ENCODE results near the gene BRSK2. TPM values are rescaled to one million over a fixed set of nuclear protein-coding genes. Genes with fewer than 3 reads are reported as not detected.

The BRSK2 gene
- total RNA-seq, 4 donors from 2014 or later = 0.35 to 6.4 (median 0.40) TPM; not detected in 1

DNA sequence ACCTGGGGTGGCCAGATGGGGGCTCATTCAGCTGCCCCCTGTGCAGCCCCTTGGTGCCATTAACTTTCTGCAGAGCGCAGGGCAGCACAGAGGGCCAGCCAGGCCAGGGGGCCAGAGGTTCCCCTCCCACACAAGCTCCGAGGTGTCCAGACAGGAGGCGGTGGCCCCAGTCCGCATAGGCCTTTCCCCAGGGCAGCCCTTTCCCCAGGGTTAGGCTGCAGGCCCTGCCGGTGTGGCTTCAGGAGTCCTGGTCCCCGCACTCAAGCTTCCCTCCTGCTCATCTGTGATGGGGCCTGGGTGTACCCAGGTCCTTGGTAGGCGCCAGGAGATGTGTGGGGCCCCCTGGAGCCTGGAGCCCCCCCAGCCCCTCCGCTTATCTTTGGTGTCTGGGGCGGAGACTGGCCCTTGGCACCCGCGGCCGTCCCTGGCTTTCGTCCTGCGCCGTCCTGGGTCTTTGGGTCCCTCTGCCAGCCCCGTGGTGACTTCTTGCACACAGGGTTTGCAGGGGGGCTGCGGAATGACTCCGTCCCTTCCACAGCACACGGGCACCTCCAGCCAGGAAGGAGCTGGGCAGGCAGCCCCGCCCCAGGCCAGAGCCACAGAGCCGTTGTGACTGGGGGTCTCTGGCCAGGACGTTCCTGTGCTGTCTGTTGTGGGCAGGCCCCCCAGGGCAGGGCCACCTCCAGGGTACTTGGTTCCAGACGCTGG is 8.9 kb downstream of the BRSK2 start:
- Histone ChIP-seq H3K4me1 (no peaks in the 10 kb centered on the region), H3K27me3 (no peaks in the 10 kb centered on the region), H3K9me3 (no peaks in the 10 kb centered on the region), H3K27ac (no peak overlapping the region), H3K4me3 (no peak overlapping the region), H3K36me3 (no peaks in the 10 kb centered on the region)
- DNase-seq = no peak
- TF ChIP-seq POLR2A (IDR thresholded peaks at IDR 0.05) = no peak
- TF ChIP-seq, protein P1, sequence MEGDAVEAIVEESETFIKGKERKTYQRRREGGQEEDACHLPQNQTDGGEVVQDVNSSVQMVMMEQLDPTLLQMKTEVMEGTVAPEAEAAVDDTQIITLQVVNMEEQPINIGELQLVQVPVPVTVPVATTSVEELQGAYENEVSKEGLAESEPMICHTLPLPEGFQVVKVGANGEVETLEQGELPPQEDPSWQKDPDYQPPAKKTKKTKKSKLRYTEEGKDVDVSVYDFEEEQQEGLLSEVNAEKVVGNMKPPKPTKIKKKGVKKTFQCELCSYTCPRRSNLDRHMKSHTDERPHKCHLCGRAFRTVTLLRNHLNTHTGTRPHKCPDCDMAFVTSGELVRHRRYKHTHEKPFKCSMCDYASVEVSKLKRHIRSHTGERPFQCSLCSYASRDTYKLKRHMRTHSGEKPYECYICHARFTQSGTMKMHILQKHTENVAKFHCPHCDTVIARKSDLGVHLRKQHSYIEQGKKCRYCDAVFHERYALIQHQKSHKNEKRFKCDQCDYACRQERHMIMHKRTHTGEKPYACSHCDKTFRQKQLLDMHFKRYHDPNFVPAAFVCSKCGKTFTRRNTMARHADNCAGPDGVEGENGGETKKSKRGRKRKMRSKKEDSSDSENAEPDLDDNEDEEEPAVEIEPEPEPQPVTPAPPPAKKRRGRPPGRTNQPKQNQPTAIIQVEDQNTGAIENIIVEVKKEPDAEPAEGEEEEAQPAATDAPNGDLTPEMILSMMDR (IDR thresholded peaks at IDR 0.05) = no peak

DNA sequence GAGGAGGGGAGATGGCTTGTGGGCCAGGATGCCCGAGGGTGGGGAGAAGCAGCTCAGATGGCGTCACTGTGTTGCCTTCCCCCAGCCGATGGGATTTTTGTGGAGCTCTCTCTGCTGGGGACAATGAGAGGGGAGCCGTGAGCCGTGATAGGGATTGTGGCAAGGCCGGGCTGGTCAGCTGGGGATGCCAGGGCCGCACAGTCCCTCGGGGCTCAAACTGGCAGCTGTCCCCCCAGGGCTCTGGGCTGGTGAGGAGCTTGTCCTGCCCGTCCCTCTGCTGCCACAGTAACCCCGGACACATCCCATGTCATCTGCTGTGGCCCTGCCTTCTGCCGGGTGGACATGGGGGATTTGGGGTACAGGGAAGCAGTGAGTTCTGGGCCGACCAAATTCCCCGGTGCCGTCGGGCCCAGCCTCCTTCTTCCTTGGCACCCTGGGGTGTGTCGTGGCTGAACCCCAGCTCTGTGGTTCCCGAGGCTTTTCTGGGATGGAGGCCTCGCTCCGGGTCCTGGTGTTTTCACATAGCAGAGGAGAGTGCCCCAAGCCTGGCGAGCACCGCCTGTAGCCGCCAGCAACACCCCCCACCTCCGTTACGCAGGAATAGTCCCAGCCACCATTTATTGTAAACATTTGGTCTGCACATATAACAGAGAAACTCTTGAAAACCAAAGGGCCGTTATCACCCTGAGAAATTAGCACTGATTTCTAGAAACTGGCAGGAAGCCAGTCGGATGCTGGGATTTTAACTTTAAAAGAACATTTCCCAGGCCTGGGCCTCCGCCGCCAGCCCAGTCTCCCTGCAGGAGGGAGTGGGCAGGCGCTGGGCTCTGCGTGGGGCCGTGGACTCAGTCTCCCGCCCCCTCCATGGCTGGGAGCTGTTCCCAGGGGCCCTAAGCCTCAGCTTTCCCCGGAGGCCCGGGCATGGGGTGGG is 9.9 kb downstream of the BRSK2 start:
- H3K27ac ChIP-seq = no peak overlapping the region
- no peaks in the 10 kb centered on the region for H3K27me3 ChIP-seq
- no peak for DNase-seq
- no peaks in the 10 kb centered on the region for H3K36me3 ChIP-seq
- H3K4me1 ChIP-seq = no peaks in the 10 kb centered on the region
- TF ChIP-seq, protein P1 (IDR thresholded peaks at IDR 0.05) = no peak
- TF ChIP-seq POLR2A (IDR thresholded peaks at IDR 0.05) = no peak
- H3K9me3 ChIP-seq = no peaks in the 10 kb centered on the region
- H3K4me3 ChIP-seq = no peak overlapping the region

DNA sequence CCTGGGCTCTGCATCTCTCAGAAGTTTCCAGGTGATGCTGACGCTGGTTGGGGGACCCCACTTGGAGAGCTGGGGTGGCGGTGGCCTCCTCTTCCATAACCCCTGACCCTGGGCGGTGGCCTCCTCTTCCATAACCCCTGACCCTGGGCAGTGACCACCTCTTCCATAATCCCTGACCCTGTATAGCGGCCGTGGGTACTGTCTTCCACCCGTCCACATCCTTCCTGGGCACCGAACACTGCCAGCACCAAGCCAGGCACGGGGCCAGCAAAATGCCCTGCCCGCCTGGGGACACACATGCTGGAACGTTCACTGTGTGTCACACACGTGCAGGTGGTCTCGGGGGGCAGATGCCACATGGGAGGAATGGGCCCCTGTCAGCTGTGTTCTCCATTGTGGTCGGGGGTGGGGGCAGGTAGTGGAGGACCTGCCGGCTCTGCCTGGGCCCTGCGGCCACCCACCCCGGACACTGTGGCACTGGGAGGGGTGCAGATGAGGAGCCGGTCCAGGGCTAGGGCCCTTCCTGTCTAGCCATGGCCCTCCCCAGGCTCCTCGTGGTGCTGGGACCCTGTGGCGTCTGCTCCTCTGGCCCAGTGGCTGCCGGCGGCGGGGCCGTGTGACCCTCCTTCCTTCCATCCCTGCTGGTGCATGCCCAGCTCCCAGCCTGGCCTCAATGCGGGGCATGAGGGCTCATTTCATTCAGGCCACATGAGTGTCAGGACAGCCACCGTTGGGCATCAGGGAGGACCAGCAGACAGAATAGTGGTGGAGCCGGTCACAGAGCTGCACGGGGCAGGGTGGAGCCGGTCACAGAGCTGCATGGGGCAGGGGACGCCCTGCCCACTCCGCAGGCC is 10.8 kb downstream of the BRSK2 start:
- no peak for DNase-seq
- no peaks in the 10 kb centered on the region for H3K4me1 ChIP-seq
- H3K36me3 ChIP-seq = no peaks in the 10 kb centered on the region
- TF ChIP-seq, protein P1 (IDR thresholded peaks at IDR 0.05) = no peak
- no peak for TF ChIP-seq POLR2A (IDR thresholded peaks at IDR 0.05)
- H3K4me3 ChIP-seq = no peak overlapping the region
- no peaks in the 10 kb centered on the region for H3K27me3 ChIP-seq
- no peak overlapping the region for H3K27ac ChIP-seq
- no peaks in the 10 kb centered on the region for H3K9me3 ChIP-seq

DNA sequence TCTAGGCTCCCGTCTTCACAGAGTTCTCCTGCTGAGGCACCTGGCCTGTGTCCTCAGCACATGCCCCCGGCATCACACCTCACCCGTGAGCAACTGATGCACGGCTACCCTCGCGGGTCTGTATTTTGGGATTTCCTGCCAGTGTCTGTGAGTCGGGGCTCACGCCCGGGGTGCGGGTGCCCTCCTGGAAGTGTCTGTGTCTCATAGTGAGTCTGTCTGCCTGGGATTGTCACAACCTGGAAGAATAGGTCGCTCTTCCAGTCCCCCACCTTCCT is 11.4 kb downstream of the BRSK2 start:
- DNase-seq = no peak
- no peaks in the 10 kb centered on the region for H3K27me3 ChIP-seq

More for the DNA sequence above, 11.4 kb downstream of the BRSK2 start:
- no peaks in the 10 kb centered on the region for H3K36me3 ChIP-seq
- no peaks in the 10 kb centered on the region for H3K9me3 ChIP-seq
- H3K4me1 ChIP-seq = no peaks in the 10 kb centered on the region
- H3K27ac ChIP-seq = no peak overlapping the region
- no peak for TF ChIP-seq POLR2A (IDR thresholded peaks at IDR 0.05)
- TF ChIP-seq, protein P1 (IDR thresholded peaks at IDR 0.05) = no peak
- no peak overlapping the region for H3K4me3 ChIP-seq

Measured in Peyer's patch (tissue), 4 donors.